GM19351 (cell line): ENCODE results near the gene SLC11A2.
"Not testable (repeated sequence)": the region's sequence is repeated elsewhere in the genome, so short reads cannot be mapped to it uniquely, and the experiment has no call there.

ENCODE experiments used
- ATAC-seq: cut with Tn5 transposase; IDR thresholded peaks from one replicate; pipeline ENCODE4 v1.9.1; 2021; ENCODE audit warnings: mild to moderate bottlenecking, moderate library complexity; ENCODE audit not compliant: unreplicated experiment

The SLC11A2 gene

DNA sequence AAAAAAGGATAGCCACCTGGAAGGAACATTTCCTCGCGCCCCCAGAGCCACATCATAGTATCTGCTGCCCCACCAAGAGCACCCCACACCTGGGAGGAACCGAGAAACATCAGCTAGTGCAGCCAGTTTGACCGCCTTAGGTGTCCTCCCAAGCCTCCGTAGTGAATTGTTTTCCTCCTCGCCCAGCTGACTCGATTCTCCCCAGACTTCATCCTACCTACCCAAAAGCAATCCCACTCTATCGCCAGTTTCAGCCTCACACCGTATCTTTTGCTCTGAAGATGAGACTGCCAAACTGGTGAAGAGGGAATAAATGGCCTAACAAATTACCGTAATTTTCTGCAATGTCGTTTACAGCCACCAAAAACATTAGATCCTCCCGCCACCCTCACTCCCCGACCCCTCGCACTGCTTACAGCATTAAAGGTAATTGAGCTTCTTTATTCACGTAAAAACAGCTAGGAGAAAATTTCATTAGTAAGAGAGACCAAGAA is 1.2 kb upstream of the SLC11A2 start:
- no peak for ATAC-seq

DNA sequence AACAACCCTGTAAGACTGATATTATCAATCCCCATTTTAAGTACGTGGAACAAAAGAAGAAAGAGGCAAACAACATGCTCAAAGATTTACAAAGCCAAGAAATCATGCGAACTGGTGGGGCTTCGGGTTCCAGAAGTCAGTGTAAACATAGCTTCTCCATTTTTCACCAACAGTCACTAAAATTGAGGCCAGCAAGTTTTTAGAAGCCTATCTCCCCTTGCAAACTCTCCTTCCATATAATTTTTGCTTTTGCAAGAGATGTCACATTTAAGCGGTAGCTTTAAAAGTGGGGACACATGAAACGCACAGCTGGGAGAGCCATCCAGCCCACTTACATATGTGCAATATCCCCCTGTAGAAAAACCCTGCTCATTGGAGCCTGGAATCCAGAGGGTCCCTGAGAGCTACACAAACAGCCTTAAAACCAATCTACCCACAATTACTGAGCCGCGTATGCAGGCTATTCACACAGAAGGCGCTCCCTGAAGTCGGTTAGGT is 797 bp downstream of the SLC11A2 start:
- ATAC-seq, result no peak

DNA sequence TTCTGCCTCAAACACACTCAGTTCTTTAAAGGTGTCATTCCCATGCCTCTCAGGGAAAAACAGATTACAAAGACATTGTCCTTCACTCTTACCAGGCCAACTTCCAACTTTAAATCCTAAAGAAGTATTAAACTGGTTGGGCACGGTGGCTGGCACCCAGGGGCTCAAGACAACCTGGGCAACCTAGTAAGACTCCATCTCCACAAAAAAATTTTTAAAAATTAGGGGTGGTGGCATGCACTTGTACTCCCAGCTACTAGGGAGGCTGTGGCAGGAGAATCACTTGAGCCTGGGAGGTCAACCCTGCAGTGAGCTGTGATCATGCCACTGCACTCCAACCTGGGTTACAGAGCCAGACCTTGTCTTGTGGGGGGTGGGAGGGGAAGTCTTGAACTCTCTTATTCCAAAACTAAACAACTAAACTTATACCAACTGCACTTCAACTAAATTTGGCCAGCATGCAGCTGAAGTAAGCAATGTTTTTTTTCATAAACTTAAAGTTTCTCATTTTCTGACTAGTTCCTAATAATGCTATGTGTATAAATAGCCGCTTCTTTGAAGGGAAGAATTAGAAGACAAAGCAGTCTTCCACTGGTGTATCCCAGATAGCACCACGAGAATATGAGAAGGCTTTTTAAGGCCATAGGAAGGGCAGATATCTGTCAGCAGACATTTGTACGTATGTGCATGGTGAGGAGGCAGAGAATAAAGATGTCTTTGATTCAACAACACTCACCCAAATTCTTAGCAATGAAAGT is 2.4 kb downstream of the SLC11A2 start:
- no peak for ATAC-seq

DNA sequence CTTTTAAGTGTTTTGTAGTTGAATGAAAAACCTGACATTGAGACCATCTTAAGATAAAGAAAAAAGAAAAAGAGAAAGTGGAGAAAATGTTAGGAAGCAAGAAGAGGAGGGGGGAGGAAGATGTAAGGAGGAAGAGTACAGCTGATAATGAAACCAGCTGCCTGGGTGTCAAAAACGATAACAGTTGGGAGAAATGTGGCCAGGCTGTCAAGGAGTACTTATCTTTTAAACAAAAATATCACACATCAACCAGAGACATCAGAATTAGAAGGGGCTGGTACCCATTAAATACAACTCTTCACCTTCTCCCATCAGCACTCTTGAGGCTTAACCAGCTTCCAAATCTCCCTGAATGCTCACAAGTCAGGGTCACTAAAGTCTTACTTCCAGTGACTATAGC is 4.5 kb downstream of the SLC11A2 start:
- no peak for ATAC-seq

DNA sequence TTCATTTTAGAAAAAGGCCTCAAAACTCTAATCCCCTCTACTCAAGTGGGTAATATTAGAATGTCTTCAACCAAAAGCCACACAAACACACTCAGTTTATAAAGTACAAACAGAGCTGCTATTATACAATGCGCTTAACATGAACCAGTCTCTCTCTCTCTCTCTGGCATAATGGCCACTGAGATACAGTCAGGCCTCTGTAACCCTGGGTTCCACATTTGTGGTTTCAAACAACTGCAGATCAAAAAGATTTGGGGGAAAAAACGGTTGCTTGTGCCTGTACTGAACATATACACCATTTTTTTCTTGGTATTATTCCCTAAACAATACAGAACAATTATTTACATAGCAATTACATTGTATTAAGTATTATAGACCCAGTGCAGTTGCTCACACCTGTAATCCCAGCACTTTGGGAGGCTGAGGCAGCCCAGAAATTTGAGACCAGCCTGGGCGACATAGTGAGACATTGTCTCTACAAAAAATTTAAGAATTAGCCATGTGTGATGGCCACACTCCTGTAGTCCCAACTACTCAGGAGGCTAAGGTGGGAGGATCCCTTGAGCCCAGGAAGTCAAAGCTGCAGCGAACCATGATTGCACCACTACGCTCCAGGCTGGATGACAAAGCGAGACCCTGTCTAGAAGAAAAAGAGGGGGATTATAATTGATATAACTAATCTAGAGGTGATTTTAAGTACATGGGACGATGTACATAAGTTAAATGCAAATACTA is 5.6 kb downstream of the SLC11A2 start:
- no peak for ATAC-seq

DNA sequence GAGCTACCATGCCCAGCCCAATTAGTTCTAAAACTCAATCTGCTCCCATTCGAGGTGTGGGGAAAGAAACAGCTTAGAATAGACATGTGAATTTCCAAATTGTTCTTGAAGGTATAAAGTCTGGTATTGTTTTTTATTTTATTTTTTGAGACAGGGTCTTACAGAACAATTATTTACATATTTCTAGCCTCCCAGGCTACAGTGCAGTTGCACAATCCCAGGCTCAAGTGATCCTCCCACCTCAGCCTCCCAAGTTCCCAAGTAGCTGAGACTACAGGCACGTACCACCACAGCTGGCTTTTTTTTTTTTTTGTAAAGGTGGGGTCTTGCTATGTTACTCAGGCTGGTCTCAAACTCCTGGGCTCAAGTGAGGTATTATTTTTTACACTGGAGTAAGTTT is 6.3 kb downstream of the SLC11A2 start:
- no peak for ATAC-seq

DNA sequence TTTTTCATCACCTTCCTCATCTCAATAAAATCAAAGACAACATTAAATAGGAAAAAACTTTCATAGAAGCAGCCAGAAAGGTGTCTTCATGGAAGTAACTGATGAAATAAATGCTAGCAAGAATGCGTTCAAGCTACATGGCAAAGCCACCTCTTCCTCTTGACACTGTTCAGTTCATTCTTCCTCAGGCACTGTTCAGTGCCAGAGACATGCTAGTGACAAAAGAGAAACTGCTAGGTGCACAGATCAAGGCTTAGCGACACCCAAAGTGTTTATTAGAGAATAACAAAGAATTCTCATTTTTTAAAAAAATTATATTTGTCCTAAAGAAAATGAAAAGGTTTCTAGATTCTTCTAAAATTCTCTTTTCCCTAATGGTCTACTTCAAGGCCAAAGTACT is 7.2 kb downstream of the SLC11A2 start:
- ATAC-seq, result no peak

DNA sequence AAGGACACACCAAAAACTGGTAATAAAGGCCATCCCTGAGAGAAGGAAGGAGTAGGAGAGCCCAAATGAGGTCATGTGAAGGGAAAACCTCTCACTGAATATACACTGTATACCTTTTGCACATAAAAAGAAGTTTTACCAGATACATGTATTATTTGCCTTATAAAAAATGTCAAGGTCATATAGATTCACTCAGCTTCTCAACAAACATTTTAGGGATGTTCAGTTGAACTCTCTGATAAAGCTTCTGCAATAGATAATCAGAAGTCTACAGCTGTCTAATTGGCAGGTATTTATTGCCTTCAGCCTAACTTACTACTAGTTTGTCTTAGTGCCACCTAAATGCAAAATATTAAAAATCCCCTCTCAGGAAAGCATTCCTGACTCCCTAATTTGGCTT is 8.7 kb downstream of the SLC11A2 start:
- no peak for ATAC-seq

DNA sequence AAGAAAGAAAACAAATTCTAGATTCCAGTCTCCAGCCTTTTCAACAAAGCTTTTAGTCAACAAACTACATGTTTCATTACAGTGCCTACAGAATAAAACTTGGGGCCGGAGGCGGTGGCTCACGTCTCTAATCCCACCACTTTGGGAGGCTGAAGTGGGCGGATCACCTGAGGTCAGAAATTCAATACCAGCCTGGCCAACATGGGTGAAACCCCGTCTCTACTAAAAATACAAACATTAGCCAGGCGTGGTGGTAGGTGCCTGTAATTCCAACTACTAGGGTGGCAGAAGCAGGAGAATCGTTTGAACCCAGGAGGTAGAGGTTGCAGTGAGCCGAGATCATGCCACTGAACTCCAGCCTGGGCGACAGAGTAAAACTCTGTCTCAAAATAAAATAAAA is 11.7 kb downstream of the SLC11A2 start:
- not testable (repeated sequence) for ATAC-seq

DNA sequence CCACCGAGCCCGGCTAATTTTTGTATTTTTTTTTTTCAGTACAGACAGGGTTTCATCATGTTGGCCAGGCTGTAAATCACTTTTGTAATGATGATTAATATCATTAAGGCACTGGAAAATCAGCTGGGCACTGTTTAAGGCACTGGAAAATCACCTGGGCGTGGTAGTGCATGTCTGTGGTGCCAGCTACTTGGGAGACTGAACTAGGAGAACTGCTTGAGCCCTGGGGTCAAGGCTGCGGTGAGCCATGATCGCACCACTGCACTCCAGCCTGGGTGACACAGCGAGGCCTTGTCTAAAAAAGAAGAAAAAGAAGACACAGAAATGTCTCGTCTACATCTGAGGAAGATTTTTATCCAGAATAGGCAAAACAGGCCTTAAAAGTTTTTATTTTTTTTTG is 12.7 kb downstream of the SLC11A2 start:
- no peak for ATAC-seq

DNA sequence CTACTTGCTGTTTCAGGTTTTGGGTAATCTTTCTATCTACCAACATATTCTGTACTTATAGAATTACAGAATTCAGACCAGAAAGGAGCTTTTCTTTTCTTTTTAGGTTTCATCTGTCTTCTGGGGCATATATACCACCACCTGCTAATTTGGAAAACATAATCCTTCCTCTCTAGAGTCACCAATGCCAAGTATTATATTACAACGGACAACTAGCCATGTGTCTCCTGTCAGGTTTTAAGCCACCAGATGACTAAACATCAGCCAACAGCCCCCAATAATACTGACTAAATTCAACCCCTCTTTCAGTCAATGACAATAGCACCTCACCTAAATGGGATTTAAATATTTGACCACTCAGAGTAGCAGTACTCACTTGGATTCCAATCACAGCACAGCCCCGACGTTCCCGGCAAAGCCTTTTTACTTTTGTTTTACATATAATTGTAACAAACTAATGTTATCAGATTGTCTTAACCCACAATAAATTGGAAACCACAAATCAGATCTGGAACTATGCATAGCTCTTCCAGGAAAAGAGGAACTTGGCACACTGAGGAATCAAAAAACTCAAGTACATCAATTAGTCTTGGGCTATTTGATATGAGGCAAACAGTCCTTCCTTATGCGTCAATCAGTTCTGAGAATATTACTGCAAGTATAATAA is 13.5 kb downstream of the SLC11A2 start:
- no peak for ATAC-seq

DNA sequence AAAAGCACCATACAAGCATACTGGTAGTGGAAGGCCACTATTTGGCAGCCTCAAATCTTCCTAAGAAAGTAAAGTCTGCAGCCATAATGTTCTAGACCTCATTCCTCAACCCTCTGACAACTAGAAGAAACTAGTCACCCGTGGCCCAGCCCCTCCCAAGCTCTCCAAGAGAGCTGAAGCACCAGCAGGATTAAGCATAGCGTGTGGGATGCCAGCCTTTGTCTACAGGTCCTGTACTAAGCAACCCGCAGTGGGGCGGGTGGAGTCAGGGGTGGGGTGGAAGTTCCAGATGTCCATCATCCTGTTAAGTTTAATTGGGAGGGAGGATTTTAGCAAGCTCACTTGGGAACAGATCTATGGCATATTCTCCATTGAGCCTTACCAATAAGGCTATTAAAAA is 14.2 kb downstream of the SLC11A2 start:
- no peak for ATAC-seq

DNA sequence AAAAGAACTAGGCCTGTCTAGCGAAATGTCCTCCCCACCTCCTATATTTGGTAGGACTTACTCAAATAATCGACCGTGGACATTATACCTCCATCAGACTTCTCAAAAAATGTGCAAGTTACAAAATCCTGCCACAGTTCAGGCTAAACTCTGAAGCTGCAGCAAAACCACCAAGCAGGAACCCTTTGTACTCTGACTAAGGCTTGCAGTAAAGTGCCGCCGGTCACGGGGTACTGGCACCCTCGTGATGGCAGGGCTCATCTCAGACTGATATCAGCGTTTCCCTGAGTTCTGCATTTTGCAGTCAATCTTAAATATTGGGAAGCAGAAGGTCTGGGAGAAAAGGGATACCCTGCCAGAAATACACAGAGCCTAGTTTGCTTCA is 17.1 kb downstream of the SLC11A2 start:
- no peak for ATAC-seq

DNA sequence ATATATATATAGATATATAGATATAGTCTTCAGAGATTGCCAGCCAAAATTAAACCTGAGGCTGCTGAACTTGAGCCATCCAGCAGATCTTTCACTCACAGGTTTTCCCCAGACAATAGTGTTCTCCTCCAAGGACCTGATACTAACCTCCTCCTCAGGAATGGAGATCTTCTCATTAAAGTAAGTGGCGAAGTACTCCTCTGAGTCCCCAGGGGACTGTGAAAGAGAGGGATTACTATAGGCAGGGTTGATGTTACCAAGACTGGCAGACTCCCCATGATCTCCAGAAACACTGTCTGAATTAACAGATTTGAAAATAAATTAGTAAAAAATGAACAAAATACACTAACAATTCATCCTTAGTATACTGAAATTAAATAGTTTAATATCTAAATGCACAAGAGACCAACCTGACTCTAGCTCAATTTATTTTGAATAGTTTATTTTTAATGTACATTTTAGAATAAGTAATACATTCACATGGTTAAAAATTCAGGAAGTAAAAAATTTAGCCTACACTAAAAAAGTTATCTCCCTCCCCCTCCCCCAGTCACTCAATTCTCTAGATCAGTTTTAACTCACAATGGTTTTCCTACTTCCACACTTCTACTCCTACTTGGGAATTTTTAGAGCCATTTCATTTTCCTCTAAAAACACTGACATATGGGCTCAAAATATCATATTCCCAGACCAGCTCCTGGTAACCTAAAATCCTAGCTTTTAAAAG is 17.7 kb downstream of the SLC11A2 start:
- ATAC-seq, result no peak

DNA sequence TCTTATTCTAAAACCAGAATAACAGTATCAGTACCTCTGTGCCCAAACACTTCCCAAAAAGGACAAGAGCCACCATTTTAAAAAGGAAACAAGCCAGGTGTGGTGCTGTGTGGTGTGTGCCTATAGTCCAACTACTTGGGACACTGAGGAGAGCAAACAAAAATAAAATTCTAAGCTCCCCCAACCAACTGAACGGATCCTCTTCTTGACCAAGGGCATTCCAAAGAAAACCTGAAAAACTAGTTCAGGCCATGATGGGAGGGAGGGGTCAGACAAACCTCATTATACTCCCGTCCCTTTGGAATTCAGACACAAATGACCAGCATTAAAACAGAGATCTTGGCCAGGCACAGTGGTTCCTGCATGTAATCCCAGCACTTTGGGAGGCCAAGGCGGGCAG is 20.5 kb downstream of the SLC11A2 start:
- no peak for ATAC-seq

DNA sequence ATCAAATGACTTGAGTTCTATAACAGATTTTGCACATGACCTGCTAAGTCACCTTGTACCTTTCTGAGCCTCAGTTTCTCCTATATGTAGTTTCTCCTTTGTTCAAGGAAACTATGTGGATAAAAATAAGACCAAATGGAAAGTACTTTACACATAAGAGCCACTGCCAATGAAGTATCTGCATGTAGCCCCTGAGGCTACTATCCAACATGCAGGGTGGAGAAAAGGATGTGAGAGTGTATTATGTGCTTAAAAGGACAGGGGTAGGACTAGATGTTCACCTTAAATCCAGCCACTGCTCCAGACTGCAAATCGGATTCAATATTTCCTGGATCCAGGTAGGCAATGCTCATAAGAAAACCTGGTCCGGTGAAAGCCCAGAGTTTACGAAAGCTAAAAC is 21.2 kb downstream of the SLC11A2 start:
- no peak for ATAC-seq

DNA sequence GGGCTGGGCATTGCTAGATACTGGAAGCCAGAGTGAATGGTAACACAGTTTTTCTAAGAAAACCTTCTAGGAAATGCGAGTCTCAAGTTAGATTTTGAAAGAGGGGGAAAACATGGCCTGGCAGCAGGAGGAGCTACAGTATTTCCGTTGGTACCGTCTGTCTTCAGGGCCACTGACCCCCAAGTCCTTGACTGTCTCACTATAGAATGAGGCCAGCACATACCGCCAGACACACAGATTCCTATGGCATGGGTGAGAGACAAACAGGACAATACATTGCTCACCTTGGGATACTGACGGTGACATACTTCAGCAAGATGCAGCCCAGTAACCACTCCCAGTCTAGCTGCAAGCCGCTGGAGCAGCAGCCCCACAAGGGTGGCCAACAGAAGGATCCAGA is 21.7 kb downstream of the SLC11A2 start:
- ATAC-seq, result no peak

DNA sequence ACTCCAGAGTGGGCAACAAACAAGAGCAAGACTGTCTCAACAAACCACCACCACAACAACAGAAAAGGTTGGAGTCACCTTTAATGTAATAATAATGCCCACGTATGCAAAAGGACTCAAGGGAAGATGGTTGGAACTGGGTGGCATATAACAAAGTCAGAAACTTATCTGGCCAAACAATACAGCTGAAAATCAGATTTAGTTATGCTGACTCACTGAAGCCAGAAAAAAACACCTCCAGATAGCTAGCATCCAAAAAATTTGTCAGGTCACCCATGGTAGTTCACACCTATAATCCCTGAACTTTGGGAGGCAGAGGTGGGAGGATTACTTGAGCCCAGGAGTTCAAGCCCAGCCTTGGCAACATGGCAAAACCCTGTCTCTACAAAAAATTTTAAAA is 24.4 kb downstream of the SLC11A2 start:
- ATAC-seq, result no peak

DNA sequence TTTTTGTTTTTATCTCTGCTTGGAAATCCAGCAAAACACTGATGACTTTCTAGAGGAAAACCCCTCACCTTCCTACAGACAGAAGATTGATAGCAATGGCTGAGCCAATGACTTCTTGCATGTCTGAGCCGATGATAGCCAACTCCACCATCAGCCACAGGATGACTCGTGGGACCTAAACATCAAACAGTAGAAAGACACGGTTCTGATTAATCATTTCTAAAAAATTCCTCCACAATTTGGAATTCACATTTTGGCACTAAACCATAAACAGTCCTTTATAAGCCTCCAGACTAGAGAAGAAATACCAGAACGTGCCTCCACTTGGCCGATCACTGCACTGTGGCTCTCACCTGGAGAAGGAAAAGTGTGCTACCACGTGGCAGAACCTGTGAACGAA is 25.9 kb downstream of the SLC11A2 start:
- ATAC-seq, result no peak

DNA sequence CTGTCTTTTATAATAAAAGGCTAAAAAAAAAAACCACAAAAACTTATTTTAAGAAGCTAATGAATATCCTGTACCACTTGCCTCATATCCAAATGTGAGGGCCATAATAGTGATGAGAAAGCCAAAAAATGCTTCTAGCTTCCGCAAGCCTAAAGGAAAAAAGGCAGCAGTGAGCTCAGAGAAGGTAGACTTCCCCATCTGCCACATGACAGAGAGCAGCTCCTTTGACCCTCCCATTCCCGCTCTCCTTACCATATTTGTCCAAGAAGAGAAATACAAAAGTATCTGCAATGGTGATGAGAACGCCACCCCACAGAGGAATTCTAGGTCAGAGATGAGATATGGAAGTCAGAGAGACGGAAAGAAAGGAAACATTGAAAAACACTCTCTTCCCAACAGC is 27.1 kb downstream of the SLC11A2 start:
- no peak for ATAC-seq

DNA sequence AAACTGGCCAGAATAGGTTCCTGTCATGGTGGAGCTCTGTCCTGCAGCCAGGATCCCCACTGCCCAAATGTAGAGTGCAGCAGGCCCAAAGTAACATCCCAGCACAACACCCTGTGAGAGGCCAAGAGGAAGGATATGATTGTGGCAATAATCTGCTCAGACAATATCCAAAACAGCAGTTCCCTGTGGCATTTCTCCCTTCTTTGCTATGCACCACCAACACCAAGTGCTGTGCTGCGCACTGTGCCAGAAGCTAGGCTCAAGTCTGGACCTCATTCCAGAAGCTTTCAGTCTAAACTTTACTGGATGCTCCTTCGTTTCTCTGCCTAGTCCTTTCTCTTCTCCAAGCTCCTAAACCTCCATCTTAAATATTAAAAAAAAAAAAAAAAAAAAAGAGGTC is 33.4 kb downstream of the SLC11A2 start:
- ATAC-seq, result no peak
